RWPE2 (cell line): ENCODE data around the gene SLIT3.

Experiments used
- ATAC-seq: fragments of 200-7000 bp; cut with Tn5 transposase; 3 replicates; pipeline ENCODE4 v1.9.1; 2021; ENCODE audit warnings: low read depth
- DNase-seq: peaks from one replicate; pipeline ENCODE4 v3.0.0-alpha.2; 2020; ENCODE audit warnings: low spot score
- H3K27ac ChIP-seq: fragments of 450-650 bp; 2 replicates; pipeline ENCODE4 v1.5.1; 2017; ENCODE audit warnings: mild to moderate bottlenecking; ENCODE audit not compliant: poor library complexity, severe bottlenecking
- H3K27me3 ChIP-seq: fragments of 250-450 bp; sonication (Bioruptor Pico); 2 replicates; pipeline ENCODE4 v1.5.1; 2021; ENCODE audit warnings: mild to moderate bottlenecking, moderate library complexity; ENCODE audit not compliant: insufficient read depth, poor library complexity, severe bottlenecking
- H3K36me3 ChIP-seq: fragments of 250-450 bp; sonication (Bioruptor Pico); 2 replicates; pipeline ENCODE4 v1.5.1; 2020; ENCODE audit warnings: low read depth, mild to moderate bottlenecking, moderate library complexity
- H3K4me1 ChIP-seq: fragments of 250-450 bp; sonication (Bioruptor Pico); 2 replicates; pipeline ENCODE4 v1.5.1; 2021; ENCODE audit warnings: mild to moderate bottlenecking, moderate library complexity; ENCODE audit not compliant: insufficient read depth, poor library complexity, severe bottlenecking
- H3K4me3 ChIP-seq: fragments of 250-450 bp; sonication (Bioruptor Pico); 2 replicates; pipeline ENCODE4 v1.5.1; 2021; ENCODE audit warnings: mild to moderate bottlenecking, moderate library complexity; ENCODE audit not compliant: severe bottlenecking
- H3K9me3 ChIP-seq: fragments of 250-450 bp; sonication (Bioruptor Pico); 2 replicates; pipeline ENCODE4 v1.5.1; 2021; ENCODE audit warnings: mild to moderate bottlenecking, moderate library complexity; ENCODE audit not compliant: severe bottlenecking
- CTCF ChIP-seq: fragments of 450-650 bp; IDR thresholded peaks from one replicate; pipeline ENCODE4 v1.5.1; 2017; ENCODE audit warnings: mild to moderate bottlenecking, moderate library complexity; ENCODE audit not compliant: poor library complexity, severe bottlenecking

SLIT3 gene

GRCh38 chr5:169268019-169268418 lies 32.9 kb downstream of the SLIT3 start:
- Histone ChIP-seq H3K27me3 (no peaks in the 10 kb centered on the region), H3K36me3 (no peaks in the 10 kb centered on the region), H3K9me3 (no peaks in the 10 kb centered on the region), H3K27ac (no peak overlapping the region), H3K4me1 (peaks cover 11% of the 10 kb centered on the region), H3K4me3 (no peak overlapping the region)
- DNase-seq (no peak), ATAC-seq (peak; percentile 64; the same call in 2 of the 3 replicates)
- TF ChIP-seq CTCF, result no peak

DNA sequence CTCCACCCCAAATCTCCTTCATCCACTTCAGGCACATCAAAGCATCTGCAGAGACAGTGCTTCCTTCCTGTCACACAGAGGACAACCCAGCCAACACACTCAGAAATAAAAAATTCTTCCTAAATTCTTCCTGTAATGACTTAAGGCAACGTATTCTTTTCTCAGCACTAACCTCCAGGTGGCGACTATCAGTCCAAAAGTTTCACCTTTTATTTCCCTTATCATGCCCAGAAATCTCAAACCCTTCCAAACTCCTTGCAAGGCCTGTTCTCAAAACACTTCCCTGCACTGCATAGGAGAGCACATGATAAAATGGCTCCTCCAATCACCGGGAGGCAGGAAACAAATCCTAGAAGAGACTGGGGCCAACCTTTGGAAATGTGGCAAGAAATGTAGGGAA lies 35.1 kb downstream of the SLIT3 start:
- ATAC-seq (no peak), DNase-seq (no peak)
- no peaks in the 10 kb centered on the region for H3K9me3 ChIP-seq
- H3K36me3 ChIP-seq, result no peaks in the 10 kb centered on the region
- peak; percentile 61 for TF ChIP-seq CTCF
- no peak overlapping the region for H3K27ac ChIP-seq
- H3K27me3 ChIP-seq, result no peaks in the 10 kb centered on the region
- no peak overlapping the region for H3K4me3 ChIP-seq
- peaks cover 11% of the 10 kb centered on the region for H3K4me1 ChIP-seq

- Histone ChIP-seq H3K9me3 (no peaks in the 10 kb centered on the region), H3K36me3 (no peaks in the 10 kb centered on the region), H3K27me3 (no peaks in the 10 kb centered on the region), H3K4me3 (no peak overlapping the region), H3K27ac (no peak overlapping the region), H3K4me1 (peaks cover 10% of the 10 kb centered on the region)
- no peak for TF ChIP-seq CTCF
- DNase-seq, result no peak
- ATAC-seq, result no peak
These were observed 37.3 kb downstream of the SLIT3 start for GRCh38 chr5:169263591-169263990.

GRCh38 chr5:169260896-169261569 lies 39.9 kb downstream of the SLIT3 start:
- Histone ChIP-seq H3K4me3 (no peak overlapping the region), H3K4me1 (no peaks in the 10 kb centered on the region), H3K27me3 (no peaks in the 10 kb centered on the region), H3K36me3 (no peaks in the 10 kb centered on the region), H3K27ac (no peak overlapping the region), H3K9me3 (no peaks in the 10 kb centered on the region)
- ATAC-seq (no peak), DNase-seq (no peak)
- TF ChIP-seq CTCF, result no peak

DNA sequence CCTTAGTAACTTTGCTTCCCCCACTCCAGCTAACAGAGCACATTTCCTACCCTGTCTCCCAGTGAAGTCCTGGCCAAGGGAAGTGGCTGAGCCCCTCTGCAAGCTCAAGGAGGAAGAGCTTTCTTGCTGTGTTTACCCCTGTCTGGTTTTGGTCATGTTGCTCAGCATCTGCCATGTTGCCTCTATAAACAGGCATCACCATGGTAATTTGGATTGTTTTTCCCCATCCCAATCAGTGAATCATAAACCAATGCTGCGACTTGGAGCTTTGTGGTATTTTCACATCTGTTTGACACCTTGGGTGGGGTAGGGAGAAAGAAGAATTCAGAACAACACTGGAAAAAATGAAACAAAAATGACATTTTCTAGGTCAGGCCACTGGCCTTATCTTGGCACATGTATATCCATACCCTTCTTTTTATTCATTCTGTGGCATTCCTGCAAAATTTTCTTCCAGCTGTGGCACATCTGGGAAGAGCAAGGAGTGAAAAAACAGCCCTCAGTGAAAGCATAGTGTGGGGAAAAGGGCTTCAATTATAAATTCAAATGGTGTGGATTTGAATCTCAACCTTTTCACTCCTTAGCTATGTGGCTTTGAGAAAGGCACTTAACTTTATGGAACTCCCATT lies 42.5 kb downstream of the SLIT3 start:
- H3K9me3 ChIP-seq, result no peaks in the 10 kb centered on the region
- H3K4me3 ChIP-seq, result no peak overlapping the region
- H3K4me1 ChIP-seq, result no peaks in the 10 kb centered on the region
- no peak overlapping the region for H3K27ac ChIP-seq
- ATAC-seq, result no peak
- H3K27me3 ChIP-seq, result no peaks in the 10 kb centered on the region
- TF ChIP-seq CTCF, result no peak
- no peak for DNase-seq
- H3K36me3 ChIP-seq, result no peaks in the 10 kb centered on the region
